Gastrocnemius medialis (tissue), 4 donors: ENCODE measurements around the gene DTWD2. TPM values are rescaled to one million over a fixed set of nuclear protein-coding genes. Genes with fewer than 3 reads are reported as not detected.
A peak's percentile ranks its signal among the peaks of the same experiment; 100 is the strongest.
"Not testable (repeated sequence)": the region's sequence is repeated elsewhere in the genome, so short reads cannot be mapped to it uniquely, and the experiment has no call there.

Experiments
- ATAC-seq, 2 donors: fragments of 150-250 bp; one replicate each; pipeline ENCODE4 v1.9.1; 2016
- DNase-seq, 2 donors: peaks; one replicate each; pipeline ENCODE4 v3.0.0-alpha.2; 2019
- H3K27ac ChIP-seq, 4 donors: fragments of 200-600 bp; sonication (generic); 1 replicate in 1 of 4; 2 replicates in 3 of 4; pipeline ENCODE4 v1.5.1; 2016 to 2018; ENCODE audit warnings: mild to moderate bottlenecking in 2 of 4, moderate library complexity in 1 of 4
- H3K27me3 ChIP-seq, 3 donors: fragments of 200-600 bp; sonication (generic) in 2 of 3; 1 replicate in 1 of 3; 2 replicates in 2 of 3; pipeline versions ENCODE4 v1.5.1 to v1.6.0; 2016 to 2019; ENCODE audit warnings: mild to moderate bottlenecking in 1 of 3, moderate library complexity in 1 of 3
- H3K36me3 ChIP-seq, 2 donors: fragments of 200-600 bp; sonication (generic) in 1 of 2; one replicate each; pipeline ENCODE4 v1.5.1; 2017 to 2018
- H3K4me1 ChIP-seq, 2 donors: fragments of 200-600 bp; sonication (generic) in 1 of 2; one replicate each; pipeline ENCODE4 v1.5.1; 2016 to 2017; ENCODE audit warnings: mild to moderate bottlenecking in 2 of 2
- H3K4me3 ChIP-seq, 4 donors: fragments of 200-600 bp; sonication (generic) in 3 of 4; 1 replicate in 1 of 4; 2 replicates in 3 of 4; pipeline ENCODE4 v1.5.1; 2016 to 2019; ENCODE audit warnings: mild to moderate bottlenecking in 2 of 4
- H3K9me3 ChIP-seq, 3 donors: fragments of 200-600 bp; sonication (generic) in 2 of 3; 1 replicate in 1 of 3; 2 replicates in 2 of 3; pipeline ENCODE4 v1.5.1; 2016 to 2019
- POLR2A ChIP-seq, 2 donors: fragments of 450-650 bp; IDR thresholded peaks; one replicate each; pipeline ENCODE4 v1.6.1; 2017; ENCODE audit warnings: antibody characterized with exemption in 2 of 2, mild to moderate bottlenecking in 2 of 2, moderate library complexity in 2 of 2
- in situ Hi-C, 4 donors: fragments of 200-750 bp; cut with MboI; loops; one replicate each; pipeline versions ENCODE4 v1.15.0 to v1.8.0; 2017; ENCODE audit warnings: low sequenced_read_pairs in 4 of 4
- intact Hi-C: fragments of 100-400 bp; cut with DNase I; formaldehyde crosslinking; loops from one replicate; pipeline ENCODE4 v1.15.1; 2023; ENCODE audit warnings: low total_unique reads
- total RNA-seq, 4 donors: library from RNA; depleted of rRNA; stranded (reverse); fragments of >200 nt; gene quantifications; one replicate each; pipeline versions ENCODE4 v1.1.0 to v1.2.3, GENCODE V29; 2016
- TF ChIP-seq, protein P1 (sequence below), 5 experiments: fragments of 450-650 bp in 3 of 5; fragments of 200-600 bp in 2 of 5; sonication (generic) in 2 of 5; IDR thresholded peaks in 4 of 5; conservative IDR thresholded peaks in 1 of 5; 1 replicate in 4 of 5; 2 replicates in 1 of 5; pipeline ENCODE4 v1.5.1; 2016 to 2019; ENCODE audit warnings: antibody characterized with exemption in 5 of 5, mild to moderate bottlenecking in 3 of 5, moderate library complexity in 3 of 5

DTWD2 gene
- total RNA-seq, 4 donors from 2014 or later = 2.5 to 19.2 (median 8.0) TPM

DNA sequence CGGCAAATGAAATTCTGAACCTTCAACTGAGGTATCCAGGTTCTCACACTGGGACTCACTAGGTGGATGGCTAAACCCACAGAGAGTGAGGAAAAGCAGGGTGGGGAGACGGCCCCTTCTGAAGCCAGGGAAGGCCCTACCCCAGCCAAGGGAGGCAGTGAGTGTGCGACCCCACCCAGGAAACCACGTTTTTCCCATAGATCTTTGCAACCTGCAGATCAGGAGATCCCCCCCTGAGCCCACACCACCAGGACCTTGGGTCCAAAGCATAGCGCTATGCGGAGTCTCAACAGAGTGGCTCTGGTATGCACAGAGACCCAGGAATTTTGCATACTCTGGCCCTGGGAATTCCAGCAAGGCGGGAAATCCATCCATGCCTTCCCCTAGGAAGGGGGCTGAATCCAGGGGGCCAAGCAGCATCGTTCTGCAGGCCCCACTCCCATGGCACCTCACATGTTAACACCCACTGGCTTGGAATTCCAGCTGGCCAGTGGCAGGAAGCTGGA is 19.9 kb downstream of the DTWD2 start:
- Histone ChIP-seq H3K36me3 (no peaks in the 10 kb centered on the region), H3K4me3 (no peak overlapping the region), H3K27ac (no peak overlapping the region), H3K27me3 (no peaks in the 10 kb centered on the region), H3K9me3 (no peaks in the 10 kb centered on the region), H3K4me1 (peaks cover 0 to 4% of the 10 kb centered on the region in 2 donors)
- no peak for TF ChIP-seq POLR2A (IDR thresholded peaks at IDR 0.05)
- TF ChIP-seq, protein P1, sequence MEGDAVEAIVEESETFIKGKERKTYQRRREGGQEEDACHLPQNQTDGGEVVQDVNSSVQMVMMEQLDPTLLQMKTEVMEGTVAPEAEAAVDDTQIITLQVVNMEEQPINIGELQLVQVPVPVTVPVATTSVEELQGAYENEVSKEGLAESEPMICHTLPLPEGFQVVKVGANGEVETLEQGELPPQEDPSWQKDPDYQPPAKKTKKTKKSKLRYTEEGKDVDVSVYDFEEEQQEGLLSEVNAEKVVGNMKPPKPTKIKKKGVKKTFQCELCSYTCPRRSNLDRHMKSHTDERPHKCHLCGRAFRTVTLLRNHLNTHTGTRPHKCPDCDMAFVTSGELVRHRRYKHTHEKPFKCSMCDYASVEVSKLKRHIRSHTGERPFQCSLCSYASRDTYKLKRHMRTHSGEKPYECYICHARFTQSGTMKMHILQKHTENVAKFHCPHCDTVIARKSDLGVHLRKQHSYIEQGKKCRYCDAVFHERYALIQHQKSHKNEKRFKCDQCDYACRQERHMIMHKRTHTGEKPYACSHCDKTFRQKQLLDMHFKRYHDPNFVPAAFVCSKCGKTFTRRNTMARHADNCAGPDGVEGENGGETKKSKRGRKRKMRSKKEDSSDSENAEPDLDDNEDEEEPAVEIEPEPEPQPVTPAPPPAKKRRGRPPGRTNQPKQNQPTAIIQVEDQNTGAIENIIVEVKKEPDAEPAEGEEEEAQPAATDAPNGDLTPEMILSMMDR (IDR thresholded peaks at IDR 0.05 in 4 of 5, conservative IDR thresholded peaks at IDR 0.05 in 1 of 5) = no peak
- intact Hi-C loops (no loop called here), in situ Hi-C loops (no loop called here)
- no peak for DNase-seq
- ATAC-seq = no peak

DNA sequence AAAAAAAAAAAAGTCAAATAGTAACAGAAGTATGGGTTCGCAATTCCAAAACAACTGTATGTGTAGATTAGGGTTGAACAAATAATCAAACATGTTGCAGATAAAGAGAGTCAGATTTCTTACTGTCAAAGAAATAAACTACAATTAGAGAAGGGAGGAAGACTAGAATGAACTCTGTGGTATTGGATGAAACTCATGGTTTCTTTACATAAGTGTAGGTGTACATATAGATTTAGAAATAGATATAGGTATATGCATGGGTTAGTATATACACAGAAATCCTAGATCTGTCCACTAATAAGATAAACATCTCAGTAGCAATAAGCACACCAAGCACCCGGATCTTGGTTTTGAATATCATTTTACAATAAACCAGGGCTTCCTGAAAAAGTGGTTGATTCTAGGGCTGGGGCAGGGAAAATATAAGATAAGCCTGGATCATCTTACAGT is 21.3 kb downstream of the DTWD2 start:
- in situ Hi-C loops = no loop called here
- no peak overlapping the region for H3K4me3 ChIP-seq
- no peak for TF ChIP-seq POLR2A (IDR thresholded peaks at IDR 0.05)
- TF ChIP-seq, protein P1 (IDR thresholded peaks at IDR 0.05 in 4 of 5, conservative IDR thresholded peaks at IDR 0.05 in 1 of 5) = no peak

DNA sequence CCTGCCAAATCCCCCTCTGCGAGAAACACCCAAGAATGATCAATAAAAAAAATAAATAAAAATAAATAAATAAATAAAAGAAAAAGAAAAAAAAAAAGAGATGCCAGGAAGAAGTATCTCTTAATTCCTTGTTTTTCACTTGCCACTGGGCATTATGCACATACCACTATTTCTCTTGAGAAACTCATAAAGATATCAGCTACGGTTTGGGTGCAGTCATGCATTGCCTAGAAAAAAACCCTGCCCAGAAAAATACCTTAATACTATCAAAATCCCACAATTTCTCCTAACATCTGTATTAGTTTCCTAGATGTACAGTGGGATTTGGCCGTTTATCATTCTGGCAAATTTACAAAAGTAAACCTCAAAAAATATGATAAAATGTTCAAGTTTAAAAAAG is 22.5 kb downstream of the DTWD2 start:
- no peaks in the 10 kb centered on the region for H3K27me3 ChIP-seq
- no peak overlapping the region for H3K27ac ChIP-seq
- no peak overlapping the region for H3K4me3 ChIP-seq
- peaks cover 9% of the 10 kb centered on the region in 2 donors for H3K4me1 ChIP-seq
- no peaks in the 10 kb centered on the region for H3K36me3 ChIP-seq
- no peak for DNase-seq
- TF ChIP-seq, protein P1 (IDR thresholded peaks at IDR 0.05 in 4 of 5, conservative IDR thresholded peaks at IDR 0.05 in 1 of 5) = no peak
- TF ChIP-seq POLR2A (IDR thresholded peaks at IDR 0.05) = no peak
- in situ Hi-C loops = no loop called here
- no peaks in the 10 kb centered on the region for H3K9me3 ChIP-seq
- no peak for ATAC-seq
- intact Hi-C loops = no loop called here

More for the DNA sequence above, 21.3 kb downstream of the DTWD2 start:
- H3K36me3 ChIP-seq = no peaks in the 10 kb centered on the region
- no peak for ATAC-seq
- no peaks in the 10 kb centered on the region for H3K27me3 ChIP-seq
- DNase-seq = no peak
- peaks cover 9 to 13% of the 10 kb centered on the region in 2 donors for H3K4me1 ChIP-seq
- no peaks in the 10 kb centered on the region for H3K9me3 ChIP-seq
- intact Hi-C loops = no loop called here
- no peak overlapping the region for H3K27ac ChIP-seq

DNA sequence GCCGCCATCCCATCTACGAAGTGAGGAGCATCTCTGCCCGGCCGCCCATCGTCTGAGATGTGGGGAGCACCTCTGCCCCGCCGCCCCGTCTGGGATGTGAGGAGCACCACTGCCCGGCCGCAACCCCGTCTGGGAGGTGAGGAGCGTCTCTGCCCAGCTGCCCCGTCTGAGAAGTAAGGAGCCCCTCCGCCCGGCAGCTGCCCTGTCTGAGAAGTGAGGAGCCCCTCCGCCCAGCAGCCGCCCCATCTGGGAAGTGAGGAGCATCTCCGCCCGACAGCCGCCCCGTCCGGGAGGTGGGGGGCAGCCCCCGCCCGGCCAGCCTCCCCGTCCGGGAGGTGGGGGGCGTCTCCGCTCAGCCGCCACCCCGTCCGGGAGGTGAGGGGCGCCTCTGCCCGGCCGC is 23.4 kb downstream of the DTWD2 start:
- DNase-seq, H3K4me1 ChIP-seq, in situ Hi-C loops, ATAC-seq, H3K4me3 ChIP-seq, H3K36me3 ChIP-seq, H3K9me3 ChIP-seq, H3K27me3 ChIP-seq, intact Hi-C loops, H3K27ac ChIP-seq: not testable (repeated sequence)

DNA sequence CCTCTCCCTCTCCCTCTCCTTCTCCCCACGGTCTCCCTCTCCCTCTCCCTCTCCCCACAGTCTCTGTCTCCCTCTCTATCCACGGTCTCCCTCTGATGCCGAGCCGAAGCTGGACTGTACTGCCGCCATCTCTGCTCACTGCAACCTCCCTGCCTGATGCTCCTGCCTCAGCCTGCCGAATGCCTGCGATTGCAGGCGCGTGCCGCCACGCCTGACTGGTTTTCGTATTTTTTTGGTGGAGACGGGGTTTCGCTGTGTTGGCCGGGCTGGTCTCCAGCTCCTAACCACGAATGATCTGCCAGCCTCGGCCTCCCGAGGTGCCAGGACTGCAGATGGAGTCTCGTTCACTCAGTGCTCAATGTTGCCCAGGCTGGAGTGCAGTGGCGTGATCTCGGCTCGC is 24.0 kb downstream of the DTWD2 start:
- ATAC-seq, in situ Hi-C loops, H3K9me3 ChIP-seq, DNase-seq, H3K27me3 ChIP-seq, intact Hi-C loops, H3K27ac ChIP-seq, H3K4me3 ChIP-seq, H3K4me1 ChIP-seq, H3K36me3 ChIP-seq: not testable (repeated sequence)

DNA sequence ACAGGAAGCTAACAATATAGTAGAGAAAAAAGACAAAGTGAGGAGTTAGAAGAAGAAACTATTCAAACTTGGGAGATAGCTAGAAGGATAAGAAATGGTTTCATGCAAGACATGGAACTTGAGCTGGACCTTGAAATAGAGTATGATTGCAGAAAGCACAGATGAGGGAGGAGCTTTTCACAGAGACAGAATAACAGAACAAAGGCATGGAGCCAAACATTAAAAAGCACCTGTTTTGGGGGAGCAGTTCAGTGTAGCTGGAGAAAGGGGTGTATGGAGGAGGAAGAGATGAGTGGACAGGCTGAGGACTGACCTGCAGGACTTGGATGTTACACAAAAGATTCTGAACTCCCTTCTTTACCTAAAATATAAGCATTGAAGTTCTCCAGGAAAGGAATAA is 25.2 kb downstream of the DTWD2 start:
- ATAC-seq (peak in 1 of 2 donors; percentile 23), DNase-seq (no peak)
- Histone ChIP-seq H3K27me3 (no peaks in the 10 kb centered on the region), H3K36me3 (no peaks in the 10 kb centered on the region), H3K27ac (no peak overlapping the region), H3K4me3 (no peak overlapping the region), H3K4me1 (peaks cover 9% of the 10 kb centered on the region in 2 donors), H3K9me3 (no peaks in the 10 kb centered on the region)
- TF ChIP-seq, protein P1 (IDR thresholded peaks at IDR 0.05 in 4 of 5, conservative IDR thresholded peaks at IDR 0.05 in 1 of 5) = no peak
- TF ChIP-seq POLR2A (IDR thresholded peaks at IDR 0.05) = no peak
- intact Hi-C loops (no loop called here), in situ Hi-C loops (no loop called here)
